HG02938 (cell line): Measurements from ENCODE around the gene DDAH2.
A peak's percentile ranks its signal among the peaks of the same experiment; 100 is the strongest.

Experiments used
- ATAC-seq: cut with Tn5 transposase; IDR thresholded peaks from one replicate; pipeline ENCODE4 v1.9.1; 2021; ENCODE audit warnings: mild to moderate bottlenecking, moderate library complexity; ENCODE audit not compliant: unreplicated experiment

Gene DDAH2

DNA sequence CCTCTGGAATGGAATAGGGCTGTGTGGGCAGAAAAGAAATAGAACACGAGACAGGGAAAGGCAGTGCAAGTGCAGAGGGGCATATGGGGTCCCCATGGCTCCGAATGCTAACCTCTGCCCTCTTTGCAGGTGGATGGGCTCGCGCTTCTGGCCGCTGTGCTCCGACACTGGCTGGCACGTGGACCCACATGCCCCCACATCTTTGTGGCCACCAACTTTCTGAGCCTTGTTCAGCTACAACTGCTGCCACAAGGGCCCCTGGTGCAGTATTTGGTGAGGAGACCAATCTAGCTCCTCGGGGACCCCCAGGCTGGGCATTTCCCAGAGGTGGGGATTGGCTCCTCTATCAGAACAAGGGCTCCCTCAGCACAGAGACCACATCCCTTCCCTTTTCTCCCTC is 32.2 kb upstream of the DDAH2 start:
- no peak for ATAC-seq

DNA sequence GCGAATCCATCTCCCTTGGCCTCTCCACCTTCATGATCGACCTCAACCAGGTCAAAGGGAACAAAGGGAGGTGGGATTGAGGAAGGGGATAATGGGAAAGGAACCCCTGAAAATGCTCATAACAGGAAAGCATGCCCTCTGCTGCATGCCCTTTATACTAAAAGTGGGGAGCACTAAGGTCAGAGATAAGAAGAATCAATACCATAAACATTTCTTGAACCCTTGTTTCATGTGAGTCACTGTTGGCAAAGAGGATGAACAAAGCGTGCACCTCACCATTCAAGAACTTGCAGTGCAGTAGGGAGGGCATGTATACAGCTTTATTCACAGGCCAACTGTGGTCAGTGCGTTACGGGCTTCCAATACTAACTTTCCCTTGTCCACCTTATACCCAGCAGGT is 31.7 kb upstream of the DDAH2 start:
- no peak for ATAC-seq

DNA sequence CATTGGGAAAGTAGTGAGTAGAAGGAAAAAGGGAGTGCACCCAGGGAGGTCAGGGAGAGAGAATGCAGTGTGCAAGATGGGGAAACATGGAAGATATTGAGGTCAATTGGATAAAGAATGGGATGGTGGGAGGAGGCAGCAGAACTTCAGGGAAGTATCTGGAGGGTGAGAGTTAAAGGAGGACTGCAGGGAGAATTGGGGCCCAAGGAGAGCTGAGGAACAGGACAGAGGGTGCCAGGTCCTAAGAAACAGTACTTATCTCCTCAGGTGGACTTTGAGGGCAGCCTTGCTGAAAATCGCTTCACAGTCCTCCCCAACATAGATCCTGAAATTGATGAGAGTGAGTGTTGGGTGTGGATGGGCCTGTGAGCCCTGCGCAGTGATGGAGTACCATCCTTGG is 29.2 kb upstream of the DDAH2 start:
- ATAC-seq, result no peak

DNA sequence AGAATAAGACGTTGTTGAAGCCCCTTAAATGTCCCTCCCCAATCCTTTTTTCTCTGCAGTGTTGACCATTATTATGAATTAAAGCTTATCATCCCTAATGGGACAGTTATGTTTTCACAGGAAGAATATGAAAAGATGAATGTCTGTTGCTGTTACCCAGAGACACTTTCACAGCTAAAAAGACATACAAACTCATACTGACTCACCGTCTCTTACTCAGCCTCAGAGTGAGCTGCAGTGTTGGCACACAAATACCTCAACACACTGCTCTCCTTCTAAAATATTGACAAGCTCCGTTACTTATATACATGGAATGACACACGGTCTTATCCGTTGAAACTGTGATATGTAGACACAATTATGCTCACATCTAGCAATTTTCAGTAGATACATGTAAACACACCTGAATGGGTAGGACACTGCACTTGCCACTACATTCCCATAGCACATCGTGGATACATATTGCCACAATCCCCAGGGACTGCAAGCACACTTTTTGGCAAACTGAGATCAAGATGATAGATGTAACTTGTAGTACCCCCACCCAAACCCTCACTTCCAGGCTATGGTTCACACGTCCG is 23.7 kb upstream of the DDAH2 start:
- no peak for ATAC-seq

DNA sequence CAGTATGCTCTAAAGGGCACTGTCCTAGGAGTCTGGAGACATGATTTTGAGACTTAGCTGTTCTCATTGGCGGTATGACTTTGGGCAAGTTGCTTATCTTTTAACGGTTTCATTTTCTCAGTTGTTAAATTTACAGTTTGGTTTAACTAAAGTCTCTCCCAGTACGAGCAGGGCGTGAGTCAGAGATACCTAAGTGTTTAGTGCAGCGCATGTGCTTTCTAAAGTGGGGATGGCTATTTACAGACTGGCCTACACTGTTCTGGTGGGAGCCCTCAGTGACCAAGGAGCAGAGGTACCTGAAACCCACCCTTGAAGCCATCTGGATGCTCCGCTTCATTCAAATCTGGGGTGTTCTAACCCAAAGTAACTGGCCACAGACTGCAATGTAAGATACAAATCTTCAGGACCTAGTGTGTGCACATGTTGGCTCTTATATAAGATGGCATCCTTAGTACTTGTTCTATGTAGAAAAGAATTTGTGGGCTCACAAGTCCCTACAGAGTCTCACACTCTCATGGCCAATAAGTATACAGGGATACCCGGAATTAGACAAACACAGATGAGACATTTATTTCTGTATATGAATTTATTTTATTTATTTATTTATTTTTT is 21.4 kb upstream of the DDAH2 start:
- no peak for ATAC-seq

DNA sequence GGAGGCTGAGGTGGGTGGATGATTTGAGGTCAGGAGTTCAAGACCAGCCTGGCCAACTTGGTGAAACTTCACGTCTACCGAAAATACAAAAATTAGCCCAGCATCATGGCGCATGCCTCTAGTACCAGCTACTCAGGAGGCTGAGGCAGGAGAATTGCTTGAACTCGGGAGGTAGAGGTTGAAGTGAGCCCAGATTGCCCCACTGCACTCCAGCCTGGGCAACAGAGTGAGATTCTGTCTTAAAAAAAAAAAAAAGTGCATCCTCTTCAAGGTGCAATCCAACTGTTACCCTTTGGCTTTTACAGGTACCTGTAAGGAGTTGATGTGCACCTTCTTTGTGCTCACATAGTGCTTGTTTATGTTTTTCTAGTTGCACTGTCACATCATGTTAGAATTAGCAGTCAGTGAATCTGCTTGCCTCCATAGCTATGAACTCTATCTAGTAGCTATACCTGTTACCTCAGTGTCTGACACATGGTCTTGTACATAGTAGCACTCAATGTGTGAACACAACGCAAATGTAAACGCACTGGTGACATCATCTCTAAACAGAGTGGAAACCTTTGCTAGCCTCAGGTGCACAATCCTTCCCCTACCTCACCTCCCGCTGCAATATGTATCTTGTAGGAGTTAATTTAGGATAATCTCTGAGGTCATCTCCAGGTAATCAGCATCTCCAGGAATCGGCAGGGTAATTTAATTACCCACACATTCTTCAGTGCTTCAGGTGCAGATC is 20.4 kb upstream of the DDAH2 start:
- no peak for ATAC-seq

DNA sequence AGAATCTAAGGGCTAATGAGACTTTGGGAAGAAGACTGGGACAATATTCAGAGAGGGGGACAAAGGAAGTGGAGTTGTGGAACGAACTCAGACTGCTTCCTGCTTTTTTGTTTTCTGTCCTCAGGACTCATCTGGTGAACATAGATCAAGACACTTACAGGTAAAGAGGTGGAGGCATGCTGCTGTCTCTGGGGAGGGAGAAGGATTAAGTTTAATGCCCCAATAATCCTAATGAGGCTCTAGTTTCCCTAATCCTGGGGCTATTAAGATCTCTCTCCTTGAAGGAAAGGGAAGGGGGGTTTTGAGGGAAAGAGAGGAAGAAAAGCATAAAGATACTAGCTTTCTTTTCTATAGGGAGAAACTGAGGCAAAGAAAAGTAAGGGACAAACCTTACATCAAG is 15.3 kb upstream of the DDAH2 start:
- no peak for ATAC-seq

DNA sequence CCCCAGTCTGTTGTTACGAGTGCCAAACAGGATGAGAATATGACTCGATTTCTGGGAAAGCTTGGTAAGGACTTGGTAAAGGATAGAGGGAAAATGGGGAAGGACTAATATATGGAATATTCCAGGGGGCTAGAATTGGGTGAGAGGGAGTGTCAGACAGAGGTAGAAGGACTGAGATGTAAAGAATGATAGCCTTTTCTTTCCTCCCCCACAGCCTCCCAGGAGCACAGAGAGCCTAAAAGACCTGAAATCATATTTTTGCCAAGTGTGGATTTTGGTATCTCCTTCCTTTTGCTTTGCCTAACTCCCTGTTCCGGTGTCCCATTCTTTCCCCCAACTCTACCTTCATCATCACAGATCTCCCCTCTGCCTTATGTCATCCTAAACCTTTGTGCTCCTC is 13.8 kb upstream of the DDAH2 start:
- no peak for ATAC-seq

DNA sequence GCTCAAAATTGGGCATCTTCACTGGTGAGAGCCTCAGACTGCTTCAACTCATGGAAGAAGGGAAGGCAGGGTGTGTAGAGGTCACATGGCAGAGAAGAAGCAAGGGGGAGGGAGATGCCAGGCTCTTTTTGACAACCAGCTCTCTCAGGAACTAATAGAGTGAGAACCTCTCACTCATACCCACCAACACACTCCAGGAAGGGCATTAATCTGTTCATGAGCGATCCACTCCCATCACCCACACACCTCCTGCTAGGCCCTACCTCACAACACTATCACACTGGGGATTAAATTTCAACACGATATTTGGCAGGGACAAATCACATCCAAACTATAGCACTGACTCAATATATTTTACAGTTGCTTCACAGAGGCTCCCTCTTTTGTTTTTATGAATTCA is 12.7 kb upstream of the DDAH2 start:
- ATAC-seq, result no peak

DNA sequence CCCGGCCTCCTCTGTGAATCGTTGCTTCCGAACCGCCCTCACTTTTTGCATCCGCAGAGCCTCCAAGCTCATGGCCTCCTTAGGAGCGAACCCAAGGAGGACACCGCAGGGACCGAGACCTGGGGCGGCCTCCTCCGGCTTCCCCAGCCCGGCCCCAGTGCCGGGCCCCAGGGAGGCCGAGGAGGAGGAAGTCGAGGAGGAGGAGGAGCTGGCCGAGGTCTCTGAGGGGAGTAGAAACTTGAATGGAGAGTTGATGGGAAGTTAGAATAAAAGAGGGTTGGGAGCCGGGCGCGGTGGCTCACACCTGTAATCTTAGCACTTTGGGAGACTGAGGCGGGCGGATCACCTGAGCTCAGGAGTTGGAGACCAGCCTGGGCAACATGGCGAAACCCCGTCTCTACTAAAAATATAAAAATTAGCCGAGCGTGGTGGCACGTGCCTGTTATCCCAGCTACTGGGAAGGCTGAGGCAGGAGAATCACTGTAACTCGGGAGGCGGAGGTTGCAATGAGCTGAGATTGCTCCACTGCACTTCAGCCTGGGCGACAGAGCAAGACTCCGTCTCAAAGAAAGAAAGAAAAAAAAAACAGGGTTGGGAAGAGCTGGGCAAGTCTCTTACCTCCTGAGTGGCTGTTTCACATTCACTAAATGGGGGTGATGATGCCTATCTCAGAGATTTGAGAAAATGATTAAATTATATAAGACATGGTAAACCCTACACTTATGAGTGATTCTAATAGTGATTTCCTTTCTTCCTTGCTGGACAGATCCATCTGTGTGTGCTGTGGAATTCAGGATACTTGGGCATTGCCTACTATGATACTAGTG is 11.5 kb upstream of the DDAH2 start:
- ATAC-seq, result no peak

DNA sequence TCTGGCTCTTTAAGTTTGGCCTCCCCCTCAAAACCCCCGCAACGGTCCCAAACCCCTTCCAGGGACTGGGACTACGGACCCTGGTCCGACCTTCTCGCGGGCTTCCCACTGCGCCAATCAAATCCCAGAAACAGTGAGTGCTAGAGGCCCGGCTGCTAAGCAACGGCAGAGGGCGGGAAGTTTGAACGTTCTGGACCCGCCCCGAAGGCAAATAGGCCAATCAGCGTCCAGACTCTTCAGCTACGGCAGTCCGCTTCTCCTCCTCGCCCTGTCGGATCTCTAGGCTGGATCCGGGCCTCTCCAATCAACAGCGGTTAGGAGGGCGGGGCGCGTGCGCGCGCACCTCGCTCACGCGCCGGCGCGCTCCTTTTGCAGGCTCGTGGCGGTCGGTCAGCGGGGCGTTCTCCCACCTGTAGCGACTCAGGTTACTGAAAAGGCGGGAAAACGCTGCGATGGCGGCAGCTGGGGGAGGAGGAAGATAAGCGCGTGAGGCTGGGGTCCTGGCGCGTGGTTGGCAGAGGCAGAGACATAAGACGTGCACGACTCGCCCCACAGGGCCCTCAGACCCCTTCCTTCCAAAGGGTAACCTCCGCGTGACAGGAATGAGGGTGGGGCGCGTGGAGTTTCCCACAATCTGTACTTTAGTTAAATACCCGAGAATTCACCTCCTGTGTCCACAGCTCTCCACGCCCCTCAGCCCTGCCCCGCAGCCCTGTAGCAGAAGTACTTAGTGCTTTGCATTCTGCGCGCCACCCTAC is 10.7 kb upstream of the DDAH2 start, which contains the start of gene MSH5:
TSS of gene MSH5 (plus strand) at position 367 of the 758 bp plus-strand sequence. CDS start 462 bp downstream, outside the sequence.
- peak; percentile 68 for ATAC-seq

DNA sequence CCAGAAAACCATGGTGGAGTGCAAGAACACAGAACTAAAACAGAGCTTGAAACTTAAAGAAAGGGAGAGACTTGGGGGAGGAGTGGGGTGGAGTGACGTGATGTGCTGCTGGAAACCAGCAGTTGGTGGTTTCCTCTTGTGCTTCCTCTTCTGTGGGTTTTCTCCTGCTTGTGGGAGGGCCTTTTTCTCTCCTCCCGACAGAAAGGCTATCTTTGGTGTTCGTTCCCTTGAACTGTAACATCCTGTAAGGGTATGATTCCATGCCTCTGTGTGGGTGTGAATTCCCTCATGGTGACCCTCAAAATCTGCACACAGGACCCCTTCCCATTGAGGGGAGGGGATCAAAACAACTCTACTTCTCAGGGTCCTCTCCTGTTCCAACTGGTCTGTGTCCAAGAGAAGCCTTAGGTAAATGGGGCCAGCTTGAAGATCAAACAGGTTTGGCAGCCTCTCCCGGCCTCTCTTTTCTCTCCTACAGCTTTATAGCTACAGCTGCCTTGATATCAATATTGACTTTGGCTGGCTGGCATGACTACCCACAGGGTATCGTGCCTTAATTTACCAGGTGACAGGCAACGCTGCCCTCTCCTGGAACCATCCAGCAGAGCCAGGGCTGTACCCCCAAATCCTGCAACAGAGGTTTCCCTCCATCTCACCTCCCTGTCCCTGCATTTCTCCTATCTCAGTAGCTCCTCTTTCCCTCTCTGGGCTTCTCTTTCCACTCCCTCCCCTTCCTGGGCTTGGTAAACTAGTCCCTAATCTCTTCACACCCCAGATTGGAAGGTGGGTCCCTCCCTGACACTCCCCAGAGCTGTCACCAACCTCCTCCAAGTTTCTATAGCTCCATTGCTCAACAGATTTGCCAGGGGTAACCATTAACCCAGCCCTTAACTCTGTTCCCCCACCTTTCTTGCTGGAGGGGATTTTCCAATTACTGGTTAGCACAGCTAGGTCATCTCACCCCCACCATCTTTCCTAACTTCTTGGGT is 9.2 kb upstream of the DDAH2 start:
- ATAC-seq, result no peak

DNA sequence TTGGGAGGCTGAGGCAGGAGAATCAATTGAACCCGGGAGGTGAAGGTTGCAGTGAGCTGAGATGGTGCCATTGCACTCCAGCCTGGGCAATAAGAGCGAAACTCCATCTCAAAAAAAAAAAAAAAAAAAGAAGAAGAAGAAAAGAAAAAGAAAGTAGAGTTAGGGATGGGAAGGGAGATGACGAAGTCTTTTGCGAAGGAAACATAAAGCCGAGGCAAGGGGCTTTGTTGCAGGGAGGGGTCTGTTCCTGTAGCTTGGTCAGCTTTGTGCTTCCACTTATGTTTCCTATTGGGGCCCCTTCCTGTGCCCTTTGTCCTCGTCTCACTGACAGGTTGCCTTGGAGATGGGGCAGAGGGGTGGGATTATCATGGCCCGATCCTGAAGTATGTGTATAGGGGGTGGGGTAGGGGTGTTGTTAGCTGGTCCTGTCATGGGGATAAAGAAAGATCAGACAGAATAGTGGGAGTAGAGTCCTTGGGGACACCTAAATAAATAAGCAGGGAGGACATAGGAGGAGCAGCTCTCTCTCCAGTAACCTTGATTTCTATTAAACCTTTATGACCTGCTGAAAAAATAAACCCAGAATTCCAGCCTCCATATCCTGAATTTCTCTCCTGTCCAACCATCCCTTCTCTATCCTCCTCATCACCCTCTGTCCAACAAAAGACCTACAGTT is 8.4 kb upstream of the DDAH2 start:
- no peak for ATAC-seq

DNA sequence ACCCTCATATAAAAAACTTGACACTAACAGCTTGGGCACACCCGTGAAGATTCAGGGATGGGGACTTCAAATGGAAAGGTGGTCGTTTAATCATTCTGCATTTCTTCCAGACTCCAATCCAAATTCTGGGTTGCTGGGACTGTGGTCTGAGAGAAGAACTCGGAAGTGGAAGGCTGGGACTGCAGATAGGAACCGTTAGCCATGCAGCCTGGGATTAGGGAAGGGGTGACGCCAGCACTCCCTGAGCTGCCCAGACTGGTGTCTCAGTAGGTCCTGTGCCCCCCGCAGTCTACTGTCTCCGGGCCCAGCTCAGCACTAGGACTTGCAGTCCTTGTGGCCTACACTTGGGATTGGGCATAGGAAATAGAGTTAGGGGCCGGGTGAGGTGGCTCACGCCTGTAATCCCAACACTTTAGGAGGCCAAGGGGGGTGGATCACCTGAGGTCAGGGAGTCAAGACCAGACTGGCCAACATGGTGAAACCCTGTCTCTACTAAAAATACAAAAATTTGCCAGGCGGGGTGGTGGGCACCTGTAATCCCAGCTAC is 7.7 kb upstream of the DDAH2 start:
- ATAC-seq, result no peak

DNA sequence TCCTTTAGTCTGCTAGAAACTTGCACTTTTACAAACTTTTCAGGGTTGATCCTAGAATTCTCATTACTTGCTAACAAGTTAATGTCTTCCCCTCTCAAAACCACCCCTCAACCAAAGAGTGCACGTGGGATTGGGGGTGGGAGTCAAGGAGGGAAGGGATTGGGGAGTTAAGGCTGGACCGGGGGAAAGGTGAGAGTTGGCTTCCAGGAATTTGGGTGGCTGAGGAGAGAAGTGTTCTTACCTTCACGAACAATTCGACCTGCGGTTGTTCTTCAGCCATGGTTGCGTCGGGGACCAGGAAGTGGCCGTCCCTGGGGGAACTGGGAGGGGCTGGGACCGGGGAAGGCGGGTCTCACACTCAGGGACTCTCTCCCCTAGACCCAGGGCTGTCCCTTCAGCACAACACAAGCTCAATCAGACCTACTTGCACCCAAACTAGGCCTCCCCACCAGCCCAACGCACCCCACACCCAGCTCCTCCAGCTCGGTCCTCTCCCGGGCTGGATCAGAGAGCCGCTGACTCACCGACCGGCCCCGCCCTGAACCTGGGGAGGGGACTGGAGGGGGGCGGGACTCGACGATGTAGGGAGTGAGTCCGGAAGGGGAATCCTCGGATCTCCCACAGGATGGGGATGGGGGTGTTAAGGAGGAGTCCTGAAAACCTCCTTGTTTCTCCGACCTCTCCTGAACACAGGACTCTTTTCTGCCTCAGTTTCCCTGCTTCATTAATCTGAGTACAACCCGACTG is 7.1 kb upstream of the DDAH2 start, which contains the start of gene CLIC1:
TSS of gene CLIC1 (minus strand) at position 510 of the 747 bp plus-strand sequence. CDS start at position 280, 230 bp downstream.
- ATAC-seq, result no peak

DNA sequence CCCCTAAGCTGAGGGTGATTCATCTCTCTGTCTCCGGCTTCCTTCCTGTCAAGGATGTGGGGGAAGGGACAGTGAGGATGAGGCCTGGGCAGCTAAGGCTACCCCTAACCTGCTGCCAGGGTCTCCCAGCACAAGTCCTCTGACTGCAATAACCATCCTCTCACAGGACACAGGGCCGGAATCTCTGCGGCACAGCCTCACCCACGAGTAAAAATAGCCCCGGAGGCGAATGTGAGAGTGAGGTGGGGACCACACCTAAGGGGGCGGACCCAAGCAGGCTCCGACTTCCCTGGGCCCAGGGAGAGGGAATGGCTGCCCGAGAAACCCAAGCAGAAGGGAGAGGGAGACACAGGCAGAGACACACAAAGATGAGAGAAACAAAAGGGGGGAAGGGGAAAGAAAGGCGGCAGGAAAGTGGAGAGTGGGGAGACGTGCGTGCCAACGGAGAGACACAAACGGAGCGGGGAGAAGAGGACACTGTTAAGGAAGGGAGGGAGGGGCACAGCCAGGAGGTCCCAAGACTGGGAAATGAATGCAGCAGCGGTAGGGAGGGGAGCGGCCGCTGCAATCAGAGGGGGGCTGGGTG is 5.8 kb upstream of the DDAH2 start:
- ATAC-seq, result no peak

DNA sequence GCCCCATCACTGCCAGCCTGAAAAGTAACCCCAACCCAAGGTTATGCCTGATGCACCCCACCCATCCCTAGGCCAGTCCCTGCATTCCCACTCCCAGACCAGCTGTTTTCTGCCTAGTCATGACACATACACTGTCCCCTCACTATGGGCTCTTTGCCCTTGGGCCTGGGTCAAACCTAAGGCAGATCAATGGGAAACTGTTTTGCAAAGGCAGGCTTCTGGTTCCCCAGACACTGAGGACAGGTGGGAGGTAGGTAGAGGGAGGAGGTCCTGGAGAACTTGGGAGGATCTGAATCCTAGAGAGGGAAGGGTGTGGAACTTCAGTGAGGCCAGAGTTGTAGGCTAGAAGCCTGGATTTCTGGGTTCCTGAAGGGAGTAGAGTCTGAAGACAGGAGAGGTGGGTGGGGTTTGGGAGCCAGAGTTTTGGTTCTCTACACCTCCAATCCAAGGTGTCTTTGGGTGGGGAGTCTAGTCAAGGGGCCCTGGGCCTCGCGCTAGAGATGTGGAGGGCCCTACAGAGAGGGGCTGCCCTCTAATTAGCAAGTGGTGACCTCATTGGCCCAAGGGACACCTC is 5.2 kb upstream of the DDAH2 start:
- ATAC-seq, result no peak
